SK-N-MC (cell line): ENCODE data around the gene FRA10AC1.

Experiments
- EZH2 ChIP-seq: fragments of 200-600 bp; sonication (generic); IDR thresholded peaks from one replicate; pipeline ENCODE4 v1.6.1; 2017; ENCODE audit warnings: antibody characterized with exemption
- POLR2AphosphoS5 ChIP-seq: IDR thresholded peaks from 2 replicates; pipeline ENCODE4 v1.6.1; 2012; ENCODE audit warnings: mild to moderate bottlenecking, low read depth, low read length, borderline replicate concordance

- TF ChIP-seq POLR2AphosphoS5 = no peak
- TF ChIP-seq EZH2 = no peak
These were observed 49.5 kb downstream of the FRA10AC1 start for GRCh38 chr10:93652857-93653256.
